Stimulated activated CD4-positive, alpha-beta T cell treated with anti-CD3 and anti-CD28 coated beads, Interleukin-4, amount 100 ng/mL, for 24 hours (primary cell): ENCODE measurements around the gene ASPHD2.
"Not testable (repeated sequence)": the region's sequence is repeated elsewhere in the genome, so short reads cannot be mapped to it uniquely, and the experiment has no call there.

ENCODE experiments used
- DNase-seq: peaks from one replicate; pipeline ENCODE4 v3.0.0-alpha.2; 2020

ASPHD2 gene, protein sequence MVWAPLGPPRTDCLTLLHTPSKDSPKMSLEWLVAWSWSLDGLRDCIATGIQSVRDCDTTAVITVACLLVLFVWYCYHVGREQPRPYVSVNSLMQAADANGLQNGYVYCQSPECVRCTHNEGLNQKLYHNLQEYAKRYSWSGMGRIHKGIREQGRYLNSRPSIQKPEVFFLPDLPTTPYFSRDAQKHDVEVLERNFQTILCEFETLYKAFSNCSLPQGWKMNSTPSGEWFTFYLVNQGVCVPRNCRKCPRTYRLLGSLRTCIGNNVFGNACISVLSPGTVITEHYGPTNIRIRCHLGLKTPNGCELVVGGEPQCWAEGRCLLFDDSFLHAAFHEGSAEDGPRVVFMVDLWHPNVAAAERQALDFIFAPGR

DNA sequence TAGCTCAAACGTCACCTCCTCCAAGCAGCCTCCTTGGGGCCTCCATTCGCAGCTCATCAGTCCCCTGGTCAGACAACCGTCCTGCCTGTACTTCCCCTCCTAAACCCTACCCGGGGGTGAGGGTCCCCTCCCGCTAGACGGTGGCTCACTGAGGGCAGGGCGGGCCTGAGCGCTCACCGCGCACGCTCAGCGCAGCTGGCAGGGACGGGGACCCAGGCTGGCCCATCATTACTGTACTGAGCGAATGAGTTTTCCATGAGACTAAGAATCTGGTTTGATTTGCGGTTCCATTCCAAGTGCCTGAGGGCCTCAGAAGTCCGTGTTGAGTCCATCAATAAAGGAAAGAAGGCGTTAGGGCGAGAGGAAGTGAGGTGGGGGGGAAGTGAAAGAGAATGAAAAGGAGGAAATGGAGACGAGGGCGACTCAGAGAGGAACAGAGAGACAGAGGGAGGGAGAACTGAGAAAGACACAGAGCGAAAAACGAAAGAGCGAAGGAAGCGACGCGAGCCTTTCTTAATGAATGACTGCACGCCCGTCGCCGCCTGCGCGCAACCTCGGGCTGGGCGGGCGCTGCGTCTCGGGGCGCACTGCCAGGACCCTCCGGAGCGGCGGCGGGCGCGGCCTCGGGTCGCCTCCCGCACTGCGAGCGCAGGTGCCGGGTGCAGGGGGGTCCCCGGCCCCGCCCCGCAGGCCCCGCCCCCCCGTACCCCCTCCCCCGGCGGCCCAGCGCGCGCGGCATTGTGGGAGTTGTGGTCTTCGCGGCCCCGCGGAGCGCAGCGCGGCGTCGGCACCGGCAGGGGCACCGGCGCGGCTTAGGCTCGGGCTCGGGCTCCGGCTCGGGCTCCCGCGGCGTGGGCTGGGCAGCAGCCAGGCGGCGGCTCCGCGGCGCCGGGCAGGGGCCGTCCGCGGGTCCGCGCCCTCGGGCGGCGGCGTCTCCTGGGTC, at the start of gene ASPHD2:
Gene ASPHD2, plus strand, starts transcription at position 746 of the 943 bp plus-strand sequence. CDS start 4,356 bp downstream, outside the sequence.
- DNase-seq = peak; percentile 78

DNA sequence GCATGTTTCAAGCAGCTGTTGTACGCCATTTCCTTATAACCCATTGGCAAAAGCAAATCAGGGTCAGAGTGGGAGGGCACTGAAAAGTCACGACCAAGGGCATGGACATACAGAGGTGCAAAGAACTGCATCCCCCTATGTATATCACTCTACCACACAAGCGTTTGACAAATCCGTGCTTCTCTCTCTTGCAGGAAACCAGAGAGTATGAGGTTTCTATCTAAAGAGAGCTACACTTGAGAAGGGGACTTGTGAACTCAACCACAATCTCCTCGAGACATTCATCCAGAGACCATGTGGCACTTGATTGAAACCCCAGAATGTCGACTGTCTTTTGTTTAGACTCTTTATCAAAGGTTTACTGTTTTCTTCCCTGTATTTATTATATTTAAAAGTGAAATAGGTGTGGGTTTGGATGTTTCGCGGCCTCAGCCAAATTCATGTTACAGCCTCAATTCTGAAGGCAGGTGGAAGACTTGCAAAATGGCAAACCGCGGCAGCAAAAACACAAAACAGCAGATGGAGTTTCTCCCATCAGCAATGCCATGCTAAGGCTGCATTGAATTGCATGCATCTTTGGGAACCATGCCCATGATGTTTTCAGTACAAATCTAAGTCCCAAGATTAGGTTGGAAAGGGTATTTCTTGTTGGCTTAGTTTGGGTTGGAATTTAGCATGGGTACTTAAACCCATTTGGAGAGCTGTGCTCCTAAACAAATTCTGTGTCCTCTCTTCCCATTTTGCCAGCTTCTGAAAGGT, 48.8 kb upstream of the ASPHD2 start:
- no peak for DNase-seq

DNA sequence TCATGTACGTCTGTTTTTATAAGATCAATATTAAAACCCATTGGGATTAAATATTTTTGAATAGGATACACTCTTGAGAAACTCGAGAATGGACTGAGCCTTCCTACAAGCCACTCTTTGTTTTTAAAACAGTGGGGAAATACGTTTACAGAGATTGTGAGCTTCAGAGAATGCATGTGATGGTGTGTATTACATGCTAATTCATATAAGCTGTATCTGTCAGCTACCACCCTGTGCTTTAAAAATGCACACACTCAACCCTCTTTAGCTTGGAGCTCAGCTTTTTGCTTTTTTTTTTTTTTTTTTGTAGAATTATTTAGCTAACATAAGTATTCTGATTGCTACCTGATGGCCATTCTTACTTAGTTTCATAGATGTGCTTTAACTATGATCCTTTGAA, 46.3 kb upstream of the ASPHD2 start:
- no peak for DNase-seq

DNA sequence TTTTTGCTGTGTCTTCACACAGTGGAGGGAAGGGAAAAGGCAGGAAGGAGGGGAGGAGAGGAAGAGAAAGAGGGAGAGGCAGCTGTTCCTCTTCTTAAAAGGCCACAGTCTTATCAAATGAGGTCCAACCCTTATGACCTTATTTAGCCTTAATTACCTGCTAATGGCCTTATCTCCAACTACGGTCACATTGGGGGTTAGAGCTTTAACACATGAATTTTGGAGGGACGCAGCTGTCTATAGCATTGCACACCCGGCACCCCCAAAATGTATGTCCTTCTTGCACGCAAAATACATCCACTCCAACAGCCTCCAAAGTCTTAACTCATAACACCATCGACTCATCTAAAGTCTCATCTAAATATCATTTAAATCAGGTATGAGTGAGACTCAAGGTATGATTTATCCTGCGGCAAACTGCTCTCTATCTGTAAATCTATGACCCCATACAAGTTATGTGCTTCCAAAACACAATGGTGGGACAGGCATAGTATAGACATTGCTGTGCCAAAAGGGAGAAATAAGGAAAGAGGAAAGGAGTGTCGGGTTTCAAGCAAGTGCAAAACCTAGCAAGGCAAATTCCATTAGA, 45.0 kb upstream of the ASPHD2 start:
- no peak for DNase-seq

DNA sequence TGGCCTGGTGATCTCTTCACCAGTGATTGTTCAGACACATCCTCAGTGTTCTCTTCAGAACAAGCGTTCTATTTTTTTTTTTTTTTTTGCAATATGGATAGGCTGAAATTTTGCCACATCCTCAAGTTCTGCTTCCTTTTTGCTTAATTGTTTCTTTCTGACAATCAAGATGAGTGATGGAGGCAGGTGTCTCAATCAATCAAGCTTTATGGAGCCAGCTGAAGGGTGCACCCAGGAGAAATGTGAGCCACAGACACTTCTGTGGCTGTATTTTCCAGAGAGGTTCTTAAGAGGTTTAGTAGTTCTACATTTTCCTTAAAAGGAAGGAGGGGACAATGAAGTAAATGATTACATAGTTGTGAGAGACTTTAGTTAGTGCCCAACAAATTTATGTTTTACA, 43.9 kb upstream of the ASPHD2 start:
- DNase-seq = no peak

DNA sequence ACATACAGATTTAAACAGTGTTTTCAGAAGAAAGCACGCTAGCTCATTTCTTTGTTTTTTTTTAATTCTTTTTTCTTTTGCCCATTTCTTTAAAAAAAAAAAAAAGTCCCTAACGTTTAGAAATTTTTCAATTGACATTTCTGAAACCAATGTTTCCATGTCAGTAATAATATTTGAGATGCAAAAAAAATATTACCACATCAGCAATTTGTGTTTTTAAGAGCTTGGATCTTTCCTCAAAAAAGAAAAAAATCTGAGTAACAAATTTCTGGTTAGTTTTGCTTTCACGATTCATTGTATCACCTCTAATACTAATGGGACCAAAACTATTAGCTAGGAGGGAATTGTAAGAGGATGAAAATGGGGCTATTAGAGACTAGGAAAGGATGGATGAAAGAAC, 39.9 kb upstream of the ASPHD2 start:
- no peak for DNase-seq

DNA sequence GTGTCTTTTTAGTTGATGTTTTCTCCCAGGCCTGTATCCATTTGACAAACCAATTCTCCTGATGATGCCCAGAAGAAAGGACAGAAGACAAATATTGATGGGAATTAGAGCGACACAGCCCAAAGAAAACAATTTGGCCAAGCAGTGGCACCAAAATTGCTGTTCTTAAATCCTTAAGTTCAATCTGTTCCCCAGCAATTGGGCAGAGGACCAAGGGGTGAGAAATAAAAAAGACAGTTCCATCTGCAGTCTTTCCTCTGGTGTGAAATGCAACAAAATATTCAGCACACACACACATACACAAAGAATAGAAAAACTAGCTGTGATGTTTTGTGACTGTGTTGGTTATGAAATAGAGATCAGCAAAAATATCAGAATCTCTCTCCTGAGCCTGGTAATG, 38.0 kb upstream of the ASPHD2 start:
- no peak for DNase-seq

DNA sequence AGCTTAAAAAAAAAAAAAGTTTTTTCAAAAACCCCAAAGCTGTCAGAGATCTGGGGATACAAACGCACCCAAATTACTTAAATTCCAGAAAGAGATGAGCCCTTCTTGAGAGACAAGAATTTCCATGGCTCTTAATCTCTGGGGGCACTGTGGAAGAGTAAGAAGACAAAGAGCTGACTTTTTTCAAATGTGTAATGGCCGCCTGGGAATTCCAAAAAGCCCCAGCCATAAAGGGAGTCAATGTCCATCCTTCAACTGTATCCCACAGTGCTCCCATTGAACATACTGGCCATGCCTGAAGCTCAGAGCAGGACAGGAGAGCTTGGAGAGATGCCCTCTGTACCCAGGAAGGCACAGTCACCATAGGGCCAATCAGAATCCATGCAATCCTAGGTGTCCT, 37.4 kb upstream of the ASPHD2 start:
- no peak for DNase-seq

DNA sequence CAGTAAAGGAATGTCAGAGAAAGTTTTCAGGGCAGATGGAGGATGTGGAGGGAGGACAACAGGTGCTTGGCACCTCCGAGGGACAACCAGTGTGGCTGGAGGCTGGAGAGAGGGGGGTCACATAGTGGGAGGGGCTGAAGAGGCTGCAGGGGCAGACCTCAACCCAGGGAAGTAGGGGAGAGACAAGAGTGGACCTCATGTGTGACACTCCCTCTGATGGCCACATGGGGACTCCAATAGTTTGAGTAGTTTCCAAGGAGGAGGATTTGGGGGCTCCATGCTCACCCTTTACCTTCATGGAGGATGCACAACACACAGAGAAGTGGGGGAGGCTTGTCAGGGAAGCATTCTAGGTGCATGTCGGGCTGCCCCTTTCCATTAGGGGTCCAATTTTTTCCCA, 35.1 kb upstream of the ASPHD2 start:
- DNase-seq = no peak

DNA sequence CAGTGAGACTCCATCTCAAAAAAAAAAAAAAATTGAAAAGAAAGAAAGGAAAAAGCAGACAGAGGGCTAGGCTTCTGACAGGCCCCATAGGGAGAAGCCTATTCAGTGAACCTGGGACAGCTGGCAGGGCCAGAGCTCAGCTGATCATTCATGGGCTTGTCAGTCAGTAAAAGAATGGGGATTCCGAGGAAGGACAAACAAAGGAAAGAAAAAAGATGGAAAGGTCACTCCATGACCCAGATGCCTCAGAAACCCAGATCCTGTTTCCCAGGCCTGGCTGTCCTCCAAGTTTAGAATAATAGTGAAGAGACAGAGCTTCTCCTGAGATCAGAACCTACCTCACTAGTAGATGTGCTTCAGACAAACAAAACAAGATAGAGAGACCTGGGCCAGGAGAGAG, 34.3 kb upstream of the ASPHD2 start:
- no peak for DNase-seq

DNA sequence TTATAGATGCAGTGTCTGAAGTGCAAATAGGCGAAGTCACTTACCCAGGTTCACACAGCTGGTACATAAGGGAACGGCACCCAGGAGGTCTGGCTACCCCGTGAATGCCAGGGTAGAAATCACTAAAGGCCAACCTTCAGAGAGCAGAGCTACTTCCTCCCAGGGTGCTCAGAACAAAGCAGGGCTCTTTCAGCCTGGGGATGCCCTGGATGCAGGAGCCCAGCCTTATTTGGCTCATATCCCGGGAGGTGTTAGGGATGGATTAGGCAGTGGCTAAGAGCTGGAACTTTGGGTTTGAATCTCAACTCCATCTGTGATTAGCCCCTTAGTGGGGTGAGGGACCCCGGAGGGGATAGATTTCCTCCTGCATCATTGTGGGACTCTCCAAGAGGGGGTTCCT, 33.1 kb upstream of the ASPHD2 start:
- DNase-seq = no peak

DNA sequence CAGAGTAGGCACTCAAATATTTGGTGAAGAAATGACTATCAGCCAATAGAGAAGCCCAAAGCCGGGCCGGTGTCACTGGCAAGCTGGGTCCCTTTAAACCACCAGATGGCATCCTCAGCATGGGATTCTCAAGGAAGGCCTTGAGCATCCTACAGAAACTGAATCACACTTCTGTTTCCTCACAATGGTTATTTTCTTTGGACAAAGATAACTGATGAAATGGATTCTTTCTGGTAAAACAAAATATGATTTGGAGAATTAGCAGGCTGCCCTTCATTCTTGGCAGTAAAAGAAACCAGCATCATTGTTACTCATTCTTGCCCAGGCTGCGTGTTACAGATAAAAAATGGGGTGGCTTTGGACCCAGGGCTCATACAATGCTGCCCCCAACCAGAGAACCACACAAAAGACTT, 30.3 kb upstream of the ASPHD2 start:
- DNase-seq = peak; percentile 63

DNA sequence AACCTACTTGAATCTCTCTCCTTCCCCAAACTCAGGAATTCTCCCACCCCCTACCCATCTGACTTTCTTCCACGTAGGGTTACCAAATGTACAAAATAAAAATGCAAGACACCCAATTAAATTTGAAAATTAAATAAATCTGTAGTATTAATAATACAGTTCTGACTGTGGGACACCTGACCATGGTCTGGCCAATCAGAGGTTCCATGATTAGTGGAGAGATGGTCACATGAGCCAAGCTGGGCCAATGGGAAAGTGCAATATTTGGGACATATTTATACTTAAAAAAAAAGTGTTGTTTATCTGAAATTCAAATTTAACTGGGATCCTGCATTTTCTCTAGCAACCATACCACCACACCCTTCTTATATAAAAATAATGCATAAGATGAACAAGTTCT, 29.8 kb upstream of the ASPHD2 start:
- DNase-seq = no peak

DNA sequence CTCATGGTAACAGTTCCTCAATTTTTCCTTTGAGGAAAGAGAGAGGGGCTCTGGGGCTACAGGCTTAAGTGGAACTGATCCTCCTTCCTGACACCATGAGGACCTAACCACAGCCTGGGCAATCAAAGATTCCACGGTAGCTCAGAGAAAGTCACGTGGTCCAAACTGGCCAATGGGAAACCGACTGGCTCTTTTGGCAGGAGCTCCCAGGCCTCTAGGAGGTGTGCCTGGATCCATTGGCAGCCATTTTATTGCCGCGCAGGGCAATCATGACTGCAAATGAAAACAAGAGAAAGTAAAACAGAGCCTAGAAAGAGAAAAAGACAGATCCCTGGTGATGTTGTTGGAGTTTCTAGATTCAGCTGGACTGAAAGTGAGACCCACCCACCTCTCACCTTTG, 27.3 kb upstream of the ASPHD2 start:
- no peak for DNase-seq

DNA sequence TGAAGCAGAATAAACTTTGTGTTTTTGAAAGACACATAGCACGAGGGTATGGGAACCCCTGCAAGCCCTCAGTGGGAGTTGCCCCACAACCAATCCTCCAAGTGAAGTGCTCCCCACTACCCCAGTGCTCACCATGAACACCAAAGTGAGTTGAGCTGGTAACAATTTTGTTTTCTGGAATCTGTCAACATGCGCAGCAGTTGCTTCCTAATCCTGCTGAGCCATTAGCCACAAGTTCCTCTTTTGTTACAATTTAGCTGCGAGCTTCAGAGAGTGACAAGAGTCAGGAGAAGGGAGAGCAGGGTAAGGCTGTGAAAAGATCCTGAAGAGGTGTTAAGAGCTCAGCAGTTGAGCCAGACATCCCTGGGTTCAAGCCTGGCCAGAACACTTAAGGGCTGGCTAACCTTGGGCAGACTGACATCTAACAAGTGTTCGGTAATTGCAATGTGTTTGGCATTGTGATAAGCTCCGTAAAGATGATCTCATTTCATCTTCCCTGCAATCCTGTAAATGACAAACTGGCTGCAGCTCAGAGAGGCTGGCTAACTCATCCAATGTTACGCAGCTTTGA, 24.1 kb upstream of the ASPHD2 start:
- DNase-seq = no peak

DNA sequence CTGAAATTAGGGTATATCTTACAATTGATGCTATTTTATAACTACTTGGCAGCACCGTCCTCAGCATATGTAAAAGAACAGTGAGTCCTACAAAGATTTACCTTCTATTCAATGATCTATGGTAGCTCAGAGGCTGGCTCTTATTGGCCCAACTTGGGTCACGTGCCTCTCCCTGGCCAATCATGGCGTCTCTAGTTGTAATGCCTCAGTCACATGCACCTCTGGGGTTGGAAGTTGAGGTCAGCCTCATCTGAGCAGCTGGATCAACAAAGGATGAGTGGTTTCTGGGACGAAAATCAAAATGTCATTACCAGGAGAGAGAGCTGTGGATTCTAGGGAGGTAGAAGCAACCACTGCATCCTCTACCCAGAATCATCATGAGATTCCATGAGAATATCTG, 22.9 kb upstream of the ASPHD2 start:
- DNase-seq = no peak

DNA sequence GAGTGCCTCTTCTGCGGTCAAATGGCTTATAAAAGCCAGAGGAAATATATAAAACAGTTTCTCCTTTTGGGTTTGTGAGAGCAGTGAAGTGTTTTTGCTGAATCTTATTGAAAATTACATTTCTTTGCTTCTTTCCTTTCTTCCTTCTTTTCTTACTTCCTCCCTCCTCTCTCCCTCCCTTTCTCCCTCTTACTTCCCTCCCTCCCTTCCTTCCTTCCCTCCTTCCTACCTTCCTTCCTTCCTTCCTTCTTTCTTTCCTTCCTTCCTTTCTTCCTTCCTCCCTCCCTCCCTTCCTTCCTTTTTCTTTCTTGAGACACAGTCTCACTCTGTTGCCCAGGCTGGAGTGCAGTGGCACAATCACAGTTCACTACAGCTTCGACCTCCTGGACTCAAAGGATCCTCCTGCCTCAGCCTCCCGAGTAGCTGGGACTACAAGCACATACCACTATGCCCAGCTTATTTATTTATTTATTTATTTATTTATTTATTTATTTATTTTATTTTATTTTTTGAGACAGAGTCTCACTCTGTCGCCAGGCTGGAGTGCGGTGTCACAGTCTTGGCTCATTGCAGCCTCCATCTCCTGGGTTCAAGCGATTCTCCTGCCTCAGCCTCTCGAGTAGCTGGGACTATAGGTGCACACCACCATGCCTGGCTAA, 20.4 kb upstream of the ASPHD2 start:
- not testable (repeated sequence) for DNase-seq

DNA sequence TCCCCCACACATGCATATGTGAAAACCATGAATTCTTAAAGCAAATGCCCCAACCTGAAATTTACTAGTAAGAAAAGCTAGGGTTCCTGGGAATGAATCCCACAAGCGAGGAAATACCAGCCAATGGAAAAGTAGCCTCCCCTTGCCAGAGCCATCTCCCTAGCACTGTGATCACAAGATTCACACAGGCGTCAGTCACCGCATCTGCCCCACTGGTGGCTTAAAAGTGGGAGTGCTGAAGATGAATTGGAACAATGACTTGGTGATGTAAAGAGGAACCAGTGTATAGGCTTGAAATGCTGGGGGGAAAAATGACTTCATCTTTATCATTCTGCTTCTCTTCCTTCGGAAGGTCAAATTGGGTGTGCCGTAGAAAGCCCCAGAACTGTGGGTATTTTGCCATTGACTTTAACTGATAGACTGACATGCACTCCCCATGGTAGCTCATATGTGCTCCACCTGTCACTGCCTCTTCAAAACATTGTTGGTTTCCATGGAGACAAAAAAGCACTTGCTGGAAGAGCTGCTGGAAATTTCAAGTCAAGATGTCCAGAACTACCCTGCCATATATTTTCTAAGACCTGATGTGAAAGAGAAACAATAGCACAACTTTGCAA, 19.2 kb upstream of the ASPHD2 start:
- DNase-seq = no peak

DNA sequence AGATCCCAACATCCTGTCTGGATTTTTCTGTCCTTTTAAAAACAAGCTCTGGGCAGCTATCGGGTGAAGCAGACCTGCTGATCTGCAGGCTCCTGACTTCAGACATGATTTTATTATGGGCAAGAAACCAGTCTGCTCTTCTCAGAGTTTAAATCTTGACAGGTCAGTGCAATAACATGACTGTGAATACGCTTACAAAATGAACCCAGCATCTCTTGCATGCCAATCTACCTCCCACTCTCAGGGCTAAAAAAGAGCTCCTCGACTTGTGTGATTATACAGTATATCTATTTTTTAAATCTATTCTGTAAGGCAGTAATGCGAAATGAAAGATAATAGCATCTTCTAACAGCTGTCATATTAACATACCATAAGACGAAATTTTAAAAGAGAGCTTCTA, 18.7 kb upstream of the ASPHD2 start:
- DNase-seq = no peak

DNA sequence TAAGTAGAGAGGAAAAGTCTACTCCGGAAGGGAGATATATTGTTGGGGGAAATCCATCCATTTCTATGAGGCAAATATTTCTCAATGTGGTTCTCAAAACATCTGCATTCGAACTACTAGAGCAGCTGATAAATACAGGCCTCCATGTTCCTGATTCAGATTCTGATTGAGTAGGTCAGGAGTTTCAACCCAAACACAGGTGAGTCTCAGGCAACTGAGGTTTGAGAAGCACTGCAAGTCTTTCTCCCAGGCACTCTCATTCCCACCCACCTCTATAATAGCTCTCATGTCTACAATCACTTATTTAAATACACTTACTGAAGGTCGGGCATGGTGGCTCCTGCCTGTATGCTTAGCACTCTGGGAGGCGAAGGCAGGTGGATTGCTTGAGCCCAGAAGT, 14.7 kb upstream of the ASPHD2 start:
- no peak for DNase-seq

DNA sequence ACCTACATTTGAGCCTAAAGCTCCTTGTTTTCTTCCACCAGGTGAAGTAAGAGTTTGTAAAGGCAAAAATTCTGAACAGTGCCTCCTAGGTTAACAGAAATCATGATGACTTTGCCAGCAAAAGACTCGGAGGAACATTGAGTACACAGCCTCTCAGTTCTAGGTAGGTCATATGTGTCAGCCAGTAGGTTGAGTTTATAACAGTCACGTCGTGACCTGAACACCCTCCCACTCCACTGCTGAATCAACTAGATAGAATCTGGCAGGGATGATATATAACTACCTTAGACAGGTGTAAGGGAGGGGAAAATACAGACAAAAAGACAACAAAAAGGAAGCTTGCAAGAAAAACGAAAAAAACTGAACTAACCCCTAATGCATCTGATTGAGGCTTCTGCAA, 12.8 kb upstream of the ASPHD2 start:
- DNase-seq = no peak
